HepG2 (cell line): Measurements from ENCODE around the gene SPTB. TPM values are rescaled to one million over a fixed set of nuclear protein-coding genes. Genes with fewer than 3 reads are reported as not detected.

Experiments
- MAFK ChIP-seq, 2 experiments: IDR thresholded peaks in 1 of 2; conservative IDR thresholded peaks in 1 of 2; 2 replicates each; pipeline ENCODE4 v1.6.1; 2011; ENCODE audit warnings: improper control_type of control experiment in 2 of 2, low read length in 2 of 2
- TAF1 ChIP-seq: sonication (generic); formaldehyde crosslinking; IDR thresholded peaks from 2 replicates; pipeline ENCODE4 v1.4.0; 2020; ENCODE audit warnings: missing genetic modification reagents
- ZFP36L2 ChIP-seq: sonication (generic); formaldehyde crosslinking; IDR thresholded peaks from 2 replicates; pipeline ENCODE4 v1.4.0; 2020; ENCODE audit warnings: missing genetic modification reagents
- ZNF407 ChIP-seq: sonication (generic); formaldehyde crosslinking; IDR thresholded peaks from one replicate; pipeline ENCODE4 v1.5.1; 2020; ENCODE audit warnings: mild to moderate bottlenecking, missing genetic modification reagents; ENCODE audit errors: not compliant biosample characterization
- ZNF749 ChIP-seq: sonication (generic); formaldehyde crosslinking; IDR thresholded peaks from 2 replicates; pipeline ENCODE4 v1.8.0; 2022; ENCODE audit warnings: mild to moderate bottlenecking, missing genetic modification reagents, moderate library complexity, borderline replicate concordance
- polyA plus RNA-seq, 8 experiments: library from polyadenylated mRNA; depleted of rRNA in 3 of 8; stranded (reverse) in 7 of 8; unstranded in 1 of 8; fragments of >200 nt; fragmentation: Illumina TruSeq in 4 of 8; extraction: Trizol in 4 of 8; gene quantifications; 2 replicates each; pipeline versions ENCODE4 v1.2.1 to v1.2.3, GENCODE V29; 2011 to 2016; ENCODE audit warnings: low read depth in 4 of 8, missing spikeins in 1 of 8, mixed read lengths in 1 of 8; ENCODE audit not compliant: insufficient read depth in 1 of 8
- total RNA-seq, 5 experiments: library from RNA; depleted of rRNA; stranded (reverse); fragments of >200 nt; fragmentation: Illumina TruSeq; extraction: Trizol; gene quantifications; 2 replicates each; pipeline ENCODE4 v1.2.3, GENCODE V29; 2016; ENCODE audit warnings: low read depth in 1 of 5

SPTB gene
- total and polyA plus RNA-seq, 2 of the 13 experiments (the other 11 are each of a cell fraction or from before 2014, with no cell fraction given): 0.01 to 0.02 TPM

- TF ChIP-seq ZNF407 (no peak), TAF1 (CRISPR knock-in tag) (no peak), MAFK (conservative IDR thresholded peaks at IDR 0.05 in 1 of 2, IDR thresholded peaks at IDR 0.05 in 1 of 2; ENCODE audit: low read length in 2 of 2) (no peak), ZNF749 (CRISPR knock-in tag) (no peak), ZFP36L2 (CRISPR knock-in tag) (no peak)
Measured at GRCh38 chr14:64899958-64900357, 20.3 kb upstream of the SPTB start (continued).
